22Rv1 (cell line): ENCODE results near the gene CASP8.

Experiments used
- ZFX ChIP-seq: fragments of 450-650 bp; IDR thresholded peaks from 2 replicates; pipeline ENCODE4 v1.6.1; 2017; ENCODE audit warnings: antibody characterized with exemption, borderline replicate concordance
- TF ChIP-seq, protein P1 (sequence below): fragments of 450-650 bp; IDR thresholded peaks from 2 replicates; pipeline ENCODE4 v1.5.1; 2017; ENCODE audit warnings: mild to moderate bottlenecking

DNA sequence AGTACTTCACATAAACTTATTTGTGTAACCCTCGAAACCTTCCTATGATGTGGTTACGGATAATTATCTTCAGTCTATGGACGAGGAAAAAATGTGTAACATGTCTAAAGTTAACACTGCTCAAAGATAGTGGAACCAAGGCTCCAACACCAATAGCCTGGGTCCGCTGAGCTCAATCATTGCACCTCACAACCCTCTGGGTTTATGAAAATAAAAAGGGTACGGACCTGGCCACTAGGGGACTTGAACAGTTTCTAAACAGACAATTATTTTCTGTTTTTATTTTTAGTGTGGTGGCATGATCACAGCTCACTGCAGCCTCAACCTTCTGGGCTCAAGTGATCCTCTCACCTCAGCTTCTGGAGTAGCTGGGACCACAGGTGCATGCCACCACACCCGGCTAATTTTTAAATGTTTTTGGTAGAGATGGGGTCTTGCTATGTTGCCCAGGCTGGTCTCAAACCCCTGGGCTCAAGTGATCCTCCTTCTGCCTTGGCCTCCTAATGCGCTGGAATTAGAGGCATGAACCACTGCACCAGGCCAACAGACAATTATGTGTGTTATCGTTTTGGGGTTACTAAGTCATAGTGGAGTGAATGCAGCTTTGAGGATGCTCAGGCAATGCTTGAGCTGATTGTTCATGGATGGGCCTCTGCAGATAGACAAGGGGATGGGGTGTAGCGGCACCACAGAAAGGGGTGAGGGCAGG lies 10.1 kb downstream of the CASP8 start:
- TF ChIP-seq, protein P1, sequence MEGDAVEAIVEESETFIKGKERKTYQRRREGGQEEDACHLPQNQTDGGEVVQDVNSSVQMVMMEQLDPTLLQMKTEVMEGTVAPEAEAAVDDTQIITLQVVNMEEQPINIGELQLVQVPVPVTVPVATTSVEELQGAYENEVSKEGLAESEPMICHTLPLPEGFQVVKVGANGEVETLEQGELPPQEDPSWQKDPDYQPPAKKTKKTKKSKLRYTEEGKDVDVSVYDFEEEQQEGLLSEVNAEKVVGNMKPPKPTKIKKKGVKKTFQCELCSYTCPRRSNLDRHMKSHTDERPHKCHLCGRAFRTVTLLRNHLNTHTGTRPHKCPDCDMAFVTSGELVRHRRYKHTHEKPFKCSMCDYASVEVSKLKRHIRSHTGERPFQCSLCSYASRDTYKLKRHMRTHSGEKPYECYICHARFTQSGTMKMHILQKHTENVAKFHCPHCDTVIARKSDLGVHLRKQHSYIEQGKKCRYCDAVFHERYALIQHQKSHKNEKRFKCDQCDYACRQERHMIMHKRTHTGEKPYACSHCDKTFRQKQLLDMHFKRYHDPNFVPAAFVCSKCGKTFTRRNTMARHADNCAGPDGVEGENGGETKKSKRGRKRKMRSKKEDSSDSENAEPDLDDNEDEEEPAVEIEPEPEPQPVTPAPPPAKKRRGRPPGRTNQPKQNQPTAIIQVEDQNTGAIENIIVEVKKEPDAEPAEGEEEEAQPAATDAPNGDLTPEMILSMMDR: no peak
- TF ChIP-seq ZFX: no peak
